NCI-H69 (cell line): ENCODE measurements around the gene MSH2.

Source experiments
- DNase-seq: peaks from one replicate; lab custom pipeline; 2025; lab: John Stamatoyannopoulos, UW

MSH2 gene

GRCh38 chr2:47508641-47509040 is 105.7 kb downstream of the MSH2 start:
- no peak for DNase-seq

- no peak for DNase-seq
These were observed 106.3 kb downstream of the MSH2 start for GRCh38 chr2:47509250-47509649.

GRCh38 chr2:47509821-47510385 is 106.9 kb downstream of the MSH2 start:
- DNase-seq: no peak

GRCh38 chr2:47510745-47511144 is 107.8 kb downstream of the MSH2 start:
- DNase-seq: no peak

- DNase-seq: peak; percentile 17
These were observed 109.7 kb downstream of the MSH2 start for GRCh38 chr2:47512581-47513083.

GRCh38 chr2:47513981-47514520 is 111.1 kb downstream of the MSH2 start:
- DNase-seq: no peak

GRCh38 chr2:47516360-47517104 is 113.6 kb downstream of the MSH2 start:
- DNase-seq: no peak

- no peak for DNase-seq
These were observed 115.7 kb downstream of the MSH2 start for GRCh38 chr2:47518497-47519146.

GRCh38 chr2:47519147-47519537 is 116.2 kb downstream of the MSH2 start:
- DNase-seq: no peak

GRCh38 chr2:47519604-47520301 is 116.8 kb downstream of the MSH2 start:
- no peak for DNase-seq

GRCh38 chr2:47520302-47520630 is 117.3 kb downstream of the MSH2 start:
- peak; percentile 4 for DNase-seq

- peak; percentile 78 for DNase-seq
These were observed 118.1 kb downstream of the MSH2 start for GRCh38 chr2:47520825-47521665.

GRCh38 chr2:47521666-47522285 is 118.8 kb downstream of the MSH2 start:
- no peak for DNase-seq

- no peak for DNase-seq
These were observed 122.2 kb downstream of the MSH2 start for GRCh38 chr2:47525167-47525566.

- DNase-seq: no peak
These were observed 125.5 kb downstream of the MSH2 start for GRCh38 chr2:47528455-47528854.

GRCh38 chr2:47528874-47529273 is 125.9 kb downstream of the MSH2 start:
- peak; percentile 2 for DNase-seq

- DNase-seq: no peak
These were observed 127.3 kb downstream of the MSH2 start for GRCh38 chr2:47530105-47530760.

- no peak for DNase-seq
These were observed 128.6 kb downstream of the MSH2 start for GRCh38 chr2:47531378-47532042.
